Psoas muscle (tissue), 8 donors: ENCODE results near the gene PRRT1. TPM values are rescaled to one million over a fixed set of nuclear protein-coding genes. Genes with fewer than 3 reads are reported as not detected.

Experiments used
- ATAC-seq, 4 donors: fragments of 200-7000 bp; cut with Tn5 transposase; one replicate each; pipeline ENCODE4 v1.9.1; 2020; ENCODE audit warnings: moderate library complexity in 3 of 4, mild to moderate bottlenecking in 2 of 4
- DNase-seq, 2 donors: peaks; one replicate each; pipeline ENCODE4 v3.0.0-alpha.2; 2020
- H3K27ac ChIP-seq: fragments of 200-600 bp; one replicate; pipeline ENCODE4 v1.8.0; 2022
- H3K27me3 ChIP-seq, 3 donors: fragments of 200-600 bp in 1 of 3; one replicate each; pipeline versions ENCODE4 v1.6.1 to v1.8.0; 2013 to 2022; ENCODE audit warnings: low read length in 2 of 3, mild to moderate bottlenecking in 2 of 3, moderate library complexity in 1 of 3; ENCODE audit not compliant: insufficient read depth in 3 of 3
- H3K36me3 ChIP-seq, 2 donors: fragments of 200-600 bp in 1 of 2; one replicate each; pipeline versions ENCODE4 v1.6.1 to v1.8.0; 2013 to 2022; ENCODE audit warnings: low read depth in 1 of 2, mild to moderate bottlenecking in 1 of 2, moderate library complexity in 1 of 2; ENCODE audit not compliant: insufficient read depth in 1 of 2
- H3K4me1 ChIP-seq: fragments of 200-600 bp; one replicate; pipeline ENCODE4 v1.8.0; 2022
- H3K4me3 ChIP-seq: fragments of 200-600 bp; one replicate; pipeline ENCODE4 v1.8.0; 2022; ENCODE audit warnings: mild to moderate bottlenecking
- H3K9me3 ChIP-seq: fragments of 200-600 bp; one replicate; pipeline ENCODE4 v1.8.0; 2022
- CTCF ChIP-seq: fragments of 200-600 bp; IDR thresholded peaks from one replicate; pipeline ENCODE4 v1.8.0; 2022; ENCODE audit warnings: antibody characterized with exemption
- WGBS, 3 donors: extraction: QIAGEN DNeasy Blood & Tissue Kit; methylation state at CpG; one replicate each; pipeline versions ENCODE4 v1.1.6 to v1.1.7; 2013; 5-methylcytosine and 5-hydroxymethylcytosine counted together
- intact Hi-C, 2 donors: fragments of 100-400 bp; cut with DNase I; formaldehyde crosslinking; loops; one replicate each; pipeline versions ENCODE4 v1.11.0 to v1.14.2; 2022
- polyA plus RNA-seq, 3 donors: library from polyadenylated mRNA; stranded (reverse); fragments of 200-250 nt; gene quantifications; one replicate each; pipeline ENCODE4 v1.2.3, GENCODE V29; 2013
- total RNA-seq, 4 donors: library from RNA; stranded (reverse); fragmentation: NEBNext Ultra II Directional in 2 of 4; extraction: Animal tissue kit (Norgen Biotek cat#: 25700) in 2 of 4; gene quantifications; one replicate each; pipeline versions ENCODE4 v1.2.1 to v1.2.4, GENCODE V29; 2021 to 2023
- donor health status: healthy with polysubstance abuse.
- donor health status: DM: no; HTN: no; CAD: no; lungs with moderate emphysema.
- donor health status: Bipolar disorder and iron deficiency.
- donor health status: healthy.
- donor health status: DM: yes; HTN: yes; CAD: no.
- donor health status: DM: no; HTN: no; CAD: no.
- donor health status: DM: no; HTN: no; CAD: no.
- donor health status: DM: yes; HTN: yes; CAD: no.

The PRRT1 gene
- total and polyA plus RNA-seq, 7 donors: 0.08 to 0.51 (median 0.22) TPM

DNA sequence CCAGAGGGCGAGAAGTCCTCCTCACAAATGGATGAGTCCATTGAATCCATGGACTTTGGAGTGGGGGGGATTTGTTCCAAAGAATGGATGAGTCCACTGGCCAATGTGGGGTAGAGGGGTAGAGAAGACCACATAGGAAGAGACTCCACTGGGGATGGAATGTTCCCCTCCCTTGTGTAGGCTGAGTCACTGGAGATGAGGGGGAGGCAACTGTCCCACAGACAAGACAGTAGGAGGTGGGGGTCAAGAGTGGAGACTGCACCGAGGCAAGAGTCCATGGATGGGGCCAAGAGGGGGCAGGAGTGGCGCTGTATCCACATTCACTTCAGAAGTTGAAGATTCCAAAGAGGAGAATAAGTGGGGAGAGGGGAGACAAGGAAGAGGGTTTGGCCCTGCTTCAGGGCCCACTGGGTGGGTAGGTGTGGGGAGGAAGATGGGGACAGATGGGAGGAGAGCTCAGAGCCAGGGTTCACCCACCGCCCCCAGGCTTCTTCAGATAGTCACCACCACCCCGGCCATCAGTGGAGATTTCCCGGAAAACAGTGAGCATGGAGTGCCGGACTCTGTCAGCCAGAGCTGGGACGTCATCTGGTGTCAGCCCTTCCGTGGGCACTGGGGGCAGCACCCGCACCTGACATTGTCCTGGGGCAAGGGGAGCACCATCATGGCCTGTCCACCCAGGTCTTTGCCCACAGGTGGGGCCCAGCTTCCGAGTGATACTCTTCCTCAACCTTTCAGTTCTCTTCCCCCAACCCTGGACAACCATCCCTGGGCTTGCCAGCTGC, 17.3 kb upstream of the PRRT1 start:
- H3K27me3 ChIP-seq: no peaks in the 10 kb centered on the region
- no peaks in the 10 kb centered on the region for H3K9me3 ChIP-seq
- DNase-seq (no peak), ATAC-seq (peak in 2 of 4 donors; percentile 25 to 48)
- no peak for TF ChIP-seq CTCF
- 66 to 87% (median 70%) methylated on average over 11 of the region's 11 CpGs for WGBS, 3 donors
- no peak overlapping the region for H3K4me3 ChIP-seq
- no peak overlapping the region for H3K27ac ChIP-seq
- intact Hi-C loops: no loop called here
- no peaks in the 10 kb centered on the region for H3K4me1 ChIP-seq
- peaks cover 0 to 54% of the 10 kb centered on the region in 2 donors for H3K36me3 ChIP-seq

GRCh38 chr6:32168350-32168749, 16.6 kb upstream of the PRRT1 start:
- Histone ChIP-seq H3K4me1 (no peaks in the 10 kb centered on the region), H3K27me3 (no peaks in the 10 kb centered on the region), H3K36me3 (peaks cover 0 to 54% of the 10 kb centered on the region in 2 donors), H3K27ac (no peak overlapping the region), H3K9me3 (no peaks in the 10 kb centered on the region), H3K4me3 (no peak overlapping the region)
- WGBS, 3 donors: 56 to 58% (median 58%) methylated on average over 2 of the region's 2 CpGs
- intact Hi-C loops: no loop called here
- DNase-seq (no peak), ATAC-seq (no peak)
- TF ChIP-seq CTCF: no peak

- H3K27ac ChIP-seq: no peak overlapping the region
- no peak overlapping the region for H3K4me3 ChIP-seq
- ATAC-seq (no peak), DNase-seq (no peak)
- intact Hi-C loops: no loop called here
- H3K27me3 ChIP-seq: no peaks in the 10 kb centered on the region
- TF ChIP-seq CTCF: no peak
- H3K36me3 ChIP-seq: peaks cover 0 to 59% of the 10 kb centered on the region in 2 donors
- H3K4me1 ChIP-seq: no peaks in the 10 kb centered on the region
- H3K9me3 ChIP-seq: no peaks in the 10 kb centered on the region
- WGBS, 3 donors: 68 to 71% (median 69%) methylated on average over 6 of the region's 6 CpGs
These were observed 16.1 kb upstream of the PRRT1 start for GRCh38 chr6:32167761-32168262.

DNA sequence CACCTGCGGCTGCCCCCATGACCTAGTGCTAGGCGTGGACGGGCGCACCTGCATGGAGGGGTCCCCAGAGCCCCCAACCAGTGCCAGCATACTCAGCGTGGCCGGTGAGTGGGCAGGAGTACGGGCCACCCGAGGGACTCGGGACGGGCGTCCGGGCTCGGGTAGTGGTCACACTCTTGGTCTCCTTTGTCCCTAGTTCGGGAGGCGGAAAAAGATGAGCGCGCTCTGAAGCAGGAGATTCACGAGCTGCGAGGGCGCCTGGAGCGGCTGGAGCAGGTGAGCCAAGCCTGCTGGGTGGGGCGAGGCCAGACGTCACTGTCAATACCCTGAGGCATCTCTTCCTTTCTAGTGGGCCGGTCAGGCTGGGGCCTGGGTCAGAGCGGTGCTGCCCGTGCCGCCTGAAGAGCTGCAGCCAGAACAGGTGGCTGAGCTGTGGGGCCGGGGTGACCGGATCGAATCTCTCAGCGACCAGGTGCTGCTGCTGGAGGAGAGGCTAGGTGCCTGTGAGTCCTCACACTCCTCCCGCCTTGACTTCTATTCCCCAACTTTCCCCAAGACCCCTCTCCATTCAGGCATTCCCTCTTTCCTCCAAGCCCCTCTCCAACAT, 15.5 kb upstream of the PRRT1 start:
- no peaks in the 10 kb centered on the region for H3K9me3 ChIP-seq
- 76 to 80% (median 77%) methylated on average over 32 of the region's 32 CpGs for WGBS, 3 donors
- H3K36me3 ChIP-seq: peaks cover 0 to 65% of the 10 kb centered on the region in 2 donors
- no peaks in the 10 kb centered on the region for H3K27me3 ChIP-seq
- H3K4me3 ChIP-seq: no peak overlapping the region
- ATAC-seq (no peak), DNase-seq (no peak)
- TF ChIP-seq CTCF: no peak
- H3K27ac ChIP-seq: no peak overlapping the region
- intact Hi-C loops: no loop called here
- no peaks in the 10 kb centered on the region for H3K4me1 ChIP-seq
